HG03521 (cell line): Measurements from ENCODE around the gene SHISAL1.
A peak's percentile ranks its signal among the peaks of the same experiment; 100 is the strongest.
"Not testable (repeated sequence)": the region's sequence is repeated elsewhere in the genome, so short reads cannot be mapped to it uniquely, and the experiment has no call there.

Source experiments
- ATAC-seq: cut with Tn5 transposase; IDR thresholded peaks from one replicate; pipeline ENCODE4 v1.9.1; 2021; ENCODE audit warnings: mild to moderate bottlenecking, moderate library complexity; ENCODE audit not compliant: unreplicated experiment

SHISAL1 gene

DNA sequence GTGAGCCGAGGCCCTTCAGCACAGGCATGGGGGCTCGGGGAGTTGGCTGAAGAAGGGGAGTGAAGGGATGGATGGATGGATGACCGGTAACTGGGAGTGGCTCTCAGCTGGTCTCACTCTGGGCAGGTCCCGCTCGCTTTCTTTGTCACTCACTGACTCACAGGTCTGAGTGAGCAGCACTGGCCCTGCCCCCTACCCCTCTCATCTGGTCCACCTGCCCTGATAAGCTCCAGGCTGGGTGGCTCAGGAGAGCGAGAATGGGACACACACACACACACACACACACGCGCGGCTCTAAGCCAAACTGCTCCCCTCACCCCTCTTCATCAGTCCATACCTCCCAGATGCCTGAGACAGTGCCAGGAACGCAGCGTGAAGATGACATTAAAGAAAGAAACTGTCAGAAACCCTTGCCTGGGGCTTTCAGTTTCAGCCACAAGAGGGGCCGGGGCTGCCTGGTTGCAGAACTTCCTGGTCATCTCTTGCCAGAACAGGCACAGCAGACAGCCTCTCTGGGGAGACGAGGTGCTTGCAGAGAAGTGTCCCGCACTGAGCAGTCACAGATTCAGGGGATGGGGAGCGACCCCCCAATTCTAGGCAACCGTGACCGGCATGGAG is 16.5 kb upstream of the SHISAL1 start:
- peak; percentile 65 for ATAC-seq

DNA sequence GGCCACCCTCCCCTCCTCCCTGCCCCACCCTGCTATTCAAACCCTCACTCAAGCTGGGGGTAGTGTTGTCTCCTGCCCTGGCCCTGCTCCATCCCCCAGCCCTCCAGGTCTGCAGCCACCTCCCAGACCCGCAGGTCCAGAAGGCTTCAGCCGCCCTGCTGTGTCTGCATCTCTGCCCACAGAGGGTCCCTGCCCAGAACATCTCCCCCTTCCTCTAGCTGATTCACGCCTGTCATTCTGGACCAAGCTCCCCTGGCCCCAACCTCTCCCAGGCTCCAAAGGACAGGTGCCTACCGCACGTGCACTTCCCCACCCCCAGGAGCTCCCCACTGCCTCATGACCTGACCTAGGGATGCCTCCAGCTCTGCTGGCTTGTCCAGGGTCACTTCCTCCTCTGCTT is 16.0 kb upstream of the SHISAL1 start:
- no peak for ATAC-seq

DNA sequence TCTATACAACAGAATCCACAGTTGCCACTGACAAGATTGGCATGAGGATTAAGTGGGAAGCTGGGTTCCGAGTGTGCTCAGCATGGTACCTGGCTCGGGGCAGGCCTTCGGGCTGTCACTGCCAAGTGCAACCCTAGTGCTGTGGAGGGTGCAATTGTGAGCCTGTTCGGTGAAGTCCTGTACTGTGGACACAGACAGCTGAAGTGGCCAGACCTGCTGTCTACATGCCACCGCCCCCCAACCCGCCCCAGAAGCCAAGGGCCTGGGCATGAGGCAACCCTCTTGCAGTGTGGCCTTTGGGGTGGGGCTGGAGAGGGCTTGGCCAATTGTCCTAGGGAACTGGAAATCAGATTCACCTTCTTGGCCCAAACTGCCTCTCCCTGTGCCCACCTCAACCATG is 15.6 kb upstream of the SHISAL1 start:
- ATAC-seq: no peak

DNA sequence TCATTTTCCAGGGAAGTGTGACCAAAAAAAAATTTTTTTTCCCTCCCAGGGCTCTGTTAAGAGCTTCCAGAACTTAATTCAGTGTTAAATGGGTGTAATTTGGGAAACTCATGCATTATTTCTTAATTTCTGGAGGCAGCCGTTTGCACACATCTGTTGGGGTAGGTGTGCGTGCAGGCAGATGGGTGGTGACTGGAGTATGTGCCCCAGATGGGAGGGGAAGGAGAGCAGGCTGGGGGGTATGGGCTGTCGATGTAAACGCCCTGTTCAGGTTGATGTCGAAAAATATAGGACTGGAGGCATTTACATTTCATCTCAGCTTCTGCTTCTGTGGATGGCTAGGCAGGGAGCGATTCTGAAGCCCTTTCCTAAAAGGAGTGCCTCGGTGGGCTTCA is 13.7 kb upstream of the SHISAL1 start:
- ATAC-seq: no peak

DNA sequence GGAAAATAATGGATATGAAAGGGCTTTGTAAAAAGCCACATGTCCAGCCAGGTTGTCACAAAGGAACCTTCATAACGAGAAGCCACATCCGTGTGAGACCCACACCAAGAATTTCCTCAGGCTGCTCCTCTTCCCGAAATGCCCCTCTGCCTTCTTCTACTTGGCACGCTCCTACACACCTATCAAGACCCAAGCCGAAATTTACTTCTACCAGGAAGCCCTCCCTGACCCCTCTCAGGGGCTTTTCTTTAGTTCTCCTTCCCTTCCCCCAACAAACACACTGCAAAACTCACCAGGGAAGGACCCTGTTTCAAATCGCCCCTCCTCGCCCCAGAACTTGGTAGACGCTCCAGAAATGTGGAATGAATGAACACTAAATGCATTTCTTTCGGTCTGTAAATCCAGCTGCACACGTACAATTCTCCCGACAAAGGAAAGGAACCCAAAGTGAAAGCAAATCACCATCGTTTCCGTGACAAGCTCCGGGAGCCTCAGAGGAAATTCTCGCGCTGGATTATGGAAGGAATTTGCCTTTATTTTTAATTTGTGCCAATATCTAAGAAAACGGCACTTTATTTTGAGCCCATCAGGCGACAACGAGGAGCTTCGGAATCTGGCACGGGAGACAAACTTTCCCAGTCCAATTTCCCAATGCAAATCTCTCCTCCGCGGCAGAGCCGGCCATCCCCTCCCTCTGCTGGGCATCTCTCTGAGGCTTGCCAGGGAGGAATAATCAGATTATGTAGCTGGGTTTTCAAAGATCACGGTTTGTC is 13.2 kb upstream of the SHISAL1 start:
- ATAC-seq: no peak

DNA sequence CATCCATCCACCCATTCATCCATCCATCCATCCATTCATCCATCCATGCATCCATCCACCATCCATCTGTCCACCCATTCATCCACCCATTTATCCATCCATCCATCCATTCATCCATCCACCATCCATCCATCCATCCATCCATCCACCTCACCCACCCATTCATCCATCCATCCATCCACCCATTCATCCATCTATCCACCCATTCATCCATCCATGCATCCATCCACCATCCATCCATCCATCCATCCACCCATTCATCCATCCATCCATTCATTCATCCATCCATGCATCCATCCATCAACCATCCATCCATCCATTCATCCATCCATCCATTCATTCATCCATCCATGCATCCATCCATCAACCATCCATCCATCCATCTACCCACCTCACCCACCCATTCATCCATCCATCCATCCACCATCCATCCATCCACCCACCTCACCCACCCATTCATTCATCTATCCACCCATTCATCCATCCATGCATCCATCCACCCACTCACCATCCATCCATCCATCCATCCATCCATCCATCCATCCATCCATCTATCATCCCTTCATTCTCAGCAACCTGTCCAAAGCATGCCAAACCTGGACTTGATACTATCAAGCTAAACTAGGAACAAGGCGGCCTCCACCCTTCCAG is 10.5 kb upstream of the SHISAL1 start:
- not testable (repeated sequence) for ATAC-seq

DNA sequence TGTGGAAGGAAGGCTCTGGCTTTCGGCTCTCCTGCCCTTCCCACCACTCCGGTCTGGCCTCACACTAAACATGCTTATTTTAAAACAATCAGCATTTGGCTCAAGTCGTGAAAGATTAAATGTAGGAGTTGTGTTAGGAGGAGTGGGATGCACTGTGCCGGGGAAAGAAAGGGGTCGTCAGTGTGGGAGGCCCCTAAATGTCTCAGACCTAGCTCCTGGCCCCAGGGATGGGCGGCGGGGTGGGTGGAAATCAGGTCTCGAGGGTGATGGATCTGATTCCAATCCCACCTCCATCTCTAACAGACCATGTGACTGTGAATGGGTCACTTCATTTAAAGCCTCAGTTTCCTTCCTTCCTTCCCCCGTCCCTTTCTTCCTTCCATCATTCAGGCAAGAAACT is 6.9 kb upstream of the SHISAL1 start:
- ATAC-seq: no peak

DNA sequence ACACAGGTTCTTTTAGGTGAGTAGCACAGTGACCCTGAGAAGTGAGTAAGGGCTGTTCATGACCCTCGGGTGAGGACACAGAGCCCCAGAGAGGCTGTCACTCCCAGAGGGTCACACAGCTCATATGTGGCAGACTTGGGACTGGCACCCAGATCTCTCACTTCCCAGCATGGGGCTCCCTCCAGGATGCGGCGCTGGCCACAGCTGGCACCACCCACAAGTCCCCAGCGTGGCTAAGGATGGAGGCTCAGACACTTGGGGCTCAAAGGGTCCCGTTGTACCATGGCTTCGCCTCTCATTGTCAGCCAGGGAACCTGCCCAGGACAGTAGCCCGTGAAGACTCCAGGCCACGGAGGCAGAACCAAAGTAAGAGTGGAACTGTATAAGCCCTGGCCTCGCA is 6.0 kb upstream of the SHISAL1 start:
- ATAC-seq: no peak

DNA sequence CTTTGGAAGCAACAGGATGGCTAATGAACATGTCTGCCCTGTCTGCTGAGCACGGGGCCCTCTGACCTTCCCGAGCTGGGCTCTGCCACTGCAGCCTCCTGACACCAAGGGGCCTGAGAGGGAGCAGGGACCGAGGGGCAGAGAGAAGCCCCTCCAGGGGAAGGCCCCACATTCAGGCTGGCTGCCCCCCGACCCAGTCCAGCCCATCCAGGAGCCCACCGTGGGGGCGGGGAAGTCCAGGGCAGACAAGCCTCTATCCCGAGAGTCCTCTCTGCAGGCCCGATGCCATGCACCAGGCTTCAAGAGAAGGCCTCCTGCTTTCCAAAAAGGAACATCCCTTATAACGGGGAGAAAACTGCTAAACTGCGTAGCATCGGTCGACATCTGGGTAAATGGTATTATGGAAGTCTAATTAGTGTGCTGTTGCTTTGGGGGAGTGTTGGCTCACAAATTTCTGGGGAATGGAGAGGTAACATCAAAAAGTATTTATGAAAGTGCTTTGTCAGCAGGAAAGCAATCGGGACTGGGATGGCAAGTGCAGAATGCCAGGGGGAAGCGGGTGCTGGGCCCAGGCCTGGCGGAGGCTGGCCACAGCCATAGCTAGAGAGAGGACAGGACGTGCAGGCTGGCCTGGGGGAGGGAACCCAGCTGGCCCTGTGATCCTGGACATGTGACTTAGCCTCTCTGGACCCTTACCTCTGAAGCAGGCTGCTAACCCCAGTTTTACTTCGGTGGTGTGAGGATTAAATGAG is 5.3 kb upstream of the SHISAL1 start:
- no peak for ATAC-seq

DNA sequence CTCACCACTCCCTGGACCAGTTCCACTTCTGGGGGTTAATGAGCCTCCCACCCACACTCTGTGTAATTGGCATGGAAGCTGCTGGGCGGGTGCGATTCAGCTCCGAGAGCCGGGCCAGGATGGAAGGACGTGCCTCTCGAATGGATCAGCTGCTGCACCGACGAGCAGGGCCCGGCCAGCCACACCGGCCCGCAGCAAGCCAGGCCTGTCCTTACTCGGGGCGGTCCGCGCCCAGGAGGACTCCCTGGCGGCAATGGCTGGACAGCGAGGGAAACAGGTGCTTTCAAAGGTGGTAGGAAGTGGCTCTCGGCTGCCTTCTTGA is 4.3 kb upstream of the SHISAL1 start:
- ATAC-seq: no peak

DNA sequence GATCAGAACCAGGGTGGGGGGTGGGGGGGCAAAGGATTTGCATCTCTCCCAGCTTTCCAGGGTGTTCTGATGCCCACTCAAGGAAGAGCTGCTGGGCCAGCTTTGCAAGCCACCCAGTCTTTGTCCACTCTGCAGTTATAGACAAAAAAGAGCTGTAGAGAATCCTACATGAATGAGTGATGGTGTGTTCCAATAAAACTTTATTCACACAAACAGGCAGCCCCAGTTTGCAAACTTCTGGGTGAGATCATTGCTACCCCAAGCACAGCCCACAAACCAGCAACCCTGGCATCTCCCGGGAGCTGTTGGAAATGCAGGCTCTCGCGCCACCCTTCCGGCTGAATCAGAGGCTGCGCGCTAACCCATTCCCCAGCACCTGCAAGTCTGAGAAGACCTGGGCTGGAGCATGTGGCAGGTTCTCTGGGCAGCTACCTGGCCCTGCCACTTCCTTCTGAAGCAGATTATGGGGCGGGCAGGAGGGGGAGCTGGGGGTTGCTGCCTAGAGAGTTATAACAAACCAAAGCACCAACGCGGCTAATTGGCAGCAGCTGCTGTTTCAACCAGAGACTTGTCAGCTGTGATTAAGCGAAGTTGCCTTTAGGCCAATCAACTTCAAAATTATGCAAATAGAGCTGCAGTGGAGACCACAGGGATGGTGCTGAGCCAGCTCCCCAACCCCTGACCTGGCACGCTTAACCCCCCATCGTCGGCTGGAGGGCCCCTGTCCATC is 3.8 kb upstream of the SHISAL1 start:
- ATAC-seq: no peak

DNA sequence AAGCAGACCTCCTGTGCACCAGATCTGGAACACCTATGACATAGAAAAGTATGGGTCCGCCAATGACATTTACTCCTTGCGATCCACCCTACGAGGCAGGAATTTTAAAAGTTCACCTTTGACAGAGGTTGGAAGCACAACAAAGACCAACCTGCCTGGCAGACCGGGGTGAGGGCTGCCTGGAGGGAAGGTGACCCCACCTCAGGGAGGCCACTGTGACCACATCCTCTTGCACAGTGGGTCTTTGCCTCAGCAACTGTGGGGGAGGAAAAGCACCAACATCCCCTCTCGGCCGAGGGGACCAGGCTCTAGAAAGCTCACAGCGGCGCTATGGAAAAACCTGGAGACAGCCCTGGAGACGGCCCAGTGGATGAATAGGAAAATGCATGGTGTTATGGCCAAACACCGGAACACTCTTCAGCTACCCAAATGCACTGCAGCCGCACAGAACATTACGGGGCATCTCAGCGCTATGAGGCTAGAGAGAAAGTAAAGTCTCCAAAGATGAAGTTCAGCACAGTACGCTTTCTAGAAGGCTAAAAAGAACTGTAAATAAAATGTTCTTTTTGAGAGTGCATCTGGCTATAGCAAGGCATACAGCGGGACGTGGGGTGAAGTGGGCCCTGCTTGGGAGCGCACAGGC is 1.8 kb upstream of the SHISAL1 start:
- no peak for ATAC-seq

DNA sequence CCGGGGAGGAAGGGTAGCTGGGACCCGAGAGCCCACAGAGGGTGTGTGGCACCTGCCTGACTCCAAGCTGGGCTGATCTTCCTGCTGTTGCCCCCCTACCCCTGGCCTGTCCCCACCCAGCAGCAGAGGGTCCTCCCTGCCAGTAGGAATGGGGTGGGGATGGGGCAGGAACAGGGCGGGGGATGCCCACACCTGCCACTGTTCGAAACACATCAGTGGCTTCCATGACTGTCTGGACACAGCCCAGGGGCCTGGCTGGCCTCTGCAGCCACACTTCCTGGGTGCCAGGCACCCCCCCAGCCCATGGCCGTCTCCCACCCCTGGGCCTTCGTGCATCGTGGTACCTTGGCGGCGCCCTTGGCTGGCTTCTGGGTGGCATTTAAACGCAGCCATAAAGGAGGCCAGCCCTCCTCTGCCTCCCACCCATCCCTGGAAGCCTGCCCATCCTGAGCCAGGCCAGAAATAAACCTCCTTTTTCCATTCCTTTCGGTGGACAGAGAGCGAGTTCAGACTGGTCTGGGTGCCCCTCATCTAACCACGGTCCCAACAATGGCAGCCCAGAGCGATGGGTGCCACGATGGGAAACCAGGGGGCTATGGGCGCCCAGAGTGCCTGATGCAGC is 745 bp upstream of the SHISAL1 start:
- ATAC-seq: no peak

DNA sequence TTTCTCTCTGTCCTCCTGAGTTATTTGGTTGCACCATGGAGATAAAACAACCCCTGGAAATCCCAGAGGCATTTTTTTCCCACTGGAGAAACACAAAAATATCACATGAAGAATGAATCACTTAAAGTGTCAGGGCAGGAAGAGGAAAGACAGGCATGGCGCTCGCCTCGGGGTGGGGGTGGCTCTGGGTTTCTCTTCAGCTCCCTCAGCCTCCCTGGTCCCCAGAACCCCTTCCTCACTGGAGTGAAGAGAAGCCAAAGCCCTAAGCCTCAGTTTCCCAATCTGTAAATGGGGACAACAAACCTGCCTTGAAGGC is 938 bp downstream of the SHISAL1 start:
- no peak for ATAC-seq

DNA sequence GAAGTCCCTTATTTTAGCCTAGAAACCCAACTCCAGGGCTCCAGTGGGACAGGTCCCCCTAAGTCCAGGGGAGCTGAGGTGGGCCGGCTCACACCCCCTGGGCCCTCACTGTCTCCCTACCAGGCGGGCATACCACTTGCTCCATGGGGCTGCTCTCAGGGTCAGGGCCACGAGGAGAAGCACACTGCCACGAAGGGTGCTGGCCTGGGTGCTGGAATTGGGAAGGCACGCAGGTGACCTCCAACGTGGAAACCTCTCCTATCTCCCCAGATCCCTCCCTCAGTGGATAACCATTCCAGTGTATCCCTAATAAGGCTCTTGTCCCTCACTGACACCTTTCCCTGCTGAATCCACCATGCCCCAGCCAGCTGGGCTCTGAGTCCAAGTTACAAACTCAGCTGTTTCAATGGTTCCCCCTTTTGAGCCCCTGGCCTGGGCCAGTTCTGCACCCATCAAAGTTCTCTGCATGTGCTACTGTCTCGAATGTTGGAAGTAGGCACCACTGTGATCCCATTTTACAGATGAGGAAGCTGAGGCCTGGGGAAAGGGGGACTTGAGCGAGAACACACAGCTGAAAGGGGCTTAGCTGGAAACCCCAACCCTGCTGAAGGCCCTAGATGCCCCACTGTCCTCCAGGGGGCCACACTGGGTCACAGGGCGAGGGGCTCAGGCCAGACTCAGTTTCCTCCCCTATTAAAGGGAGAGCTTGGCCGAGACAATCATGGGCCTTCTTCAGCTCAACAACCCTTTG is 1.5 kb downstream of the SHISAL1 start:
- no peak for ATAC-seq

DNA sequence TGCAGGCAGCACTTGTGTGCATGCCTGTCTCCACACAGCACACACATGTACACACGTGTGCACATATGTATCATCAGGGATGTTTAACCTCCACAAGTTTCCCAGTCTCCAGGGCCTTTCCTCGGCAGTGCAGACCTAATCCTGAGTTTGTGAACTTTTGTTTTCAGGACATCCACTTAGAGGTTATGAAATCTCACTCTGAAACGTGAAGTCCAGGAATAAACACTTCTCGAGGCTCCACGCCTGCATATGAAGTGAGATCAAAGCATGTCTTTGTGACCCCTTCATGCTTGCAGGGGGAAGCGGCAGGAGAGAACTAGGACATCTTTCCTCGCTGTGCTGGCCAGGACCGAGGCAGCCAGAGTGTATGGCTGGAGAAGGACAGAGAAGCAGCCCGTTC is 3.1 kb downstream of the SHISAL1 start:
- ATAC-seq: no peak

DNA sequence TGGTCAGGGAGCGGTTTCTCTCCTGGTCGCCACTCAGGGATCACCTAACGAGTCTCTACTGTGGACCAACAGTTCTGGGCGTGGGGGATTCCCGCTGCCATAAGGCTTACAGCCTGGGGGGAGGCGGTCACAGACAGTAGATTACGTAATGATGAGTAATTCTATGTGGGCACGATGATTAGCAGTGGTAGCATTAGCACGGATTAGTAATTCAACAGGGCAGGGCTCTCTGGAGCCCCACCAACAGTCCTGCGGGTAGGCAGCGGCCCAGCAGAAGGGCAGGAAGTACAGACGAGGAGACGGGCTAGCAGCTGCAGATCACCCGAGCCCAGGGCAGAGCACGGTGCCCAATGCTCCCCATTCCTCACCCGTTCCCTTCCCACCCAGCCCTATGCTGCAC is 3.6 kb downstream of the SHISAL1 start:
- ATAC-seq: no peak

DNA sequence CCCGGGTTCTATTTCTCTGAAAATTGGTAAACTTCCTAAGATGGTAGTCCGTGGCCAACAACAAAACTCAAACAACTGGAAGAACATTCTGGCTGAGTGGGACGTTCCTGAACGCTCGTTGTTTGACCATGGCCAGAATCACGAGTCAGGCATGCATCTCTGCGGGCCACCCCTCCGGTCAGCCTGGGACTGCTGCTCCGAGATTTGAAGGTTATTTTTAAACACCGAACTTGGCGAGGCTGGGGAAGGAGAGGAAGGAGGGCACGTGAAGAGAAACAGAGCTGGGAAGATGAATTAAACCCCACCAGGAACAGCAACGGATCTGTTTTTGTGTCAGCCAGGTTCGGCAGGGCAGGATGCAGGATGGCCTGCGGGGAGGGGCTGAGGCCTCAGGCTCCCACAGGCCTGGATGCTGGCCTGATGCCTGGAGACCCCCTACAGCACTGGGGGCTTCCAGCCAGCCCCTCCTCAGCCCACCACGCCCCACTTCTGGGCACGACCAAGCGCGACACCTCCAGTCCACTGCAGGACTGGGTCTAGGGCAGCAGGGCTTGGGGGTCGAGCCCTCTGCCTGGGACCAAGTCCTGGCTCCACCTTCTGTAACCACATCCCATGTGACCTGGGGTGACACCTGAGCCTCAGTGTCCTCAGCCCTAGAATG is 5.1 kb downstream of the SHISAL1 start:
- no peak for ATAC-seq

DNA sequence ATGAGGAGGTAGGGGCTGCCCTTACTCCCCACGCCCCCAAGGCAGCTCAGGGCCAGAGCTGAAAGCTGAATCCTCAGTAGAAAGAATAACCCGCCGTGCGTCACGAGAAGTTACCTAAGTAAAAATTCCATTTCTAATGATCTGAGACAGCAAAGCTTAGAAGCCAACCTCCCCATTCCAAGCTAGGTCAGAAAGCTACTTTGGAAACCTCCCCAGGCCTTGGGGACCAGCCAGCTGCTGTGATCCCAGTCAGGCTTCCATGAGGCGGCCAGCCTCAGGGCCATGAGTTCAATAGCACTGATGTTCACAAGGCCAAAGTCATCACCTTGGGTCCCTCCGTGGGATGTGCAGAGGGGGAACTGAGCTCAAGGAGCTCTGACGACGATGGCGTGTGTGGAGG is 6.9 kb downstream of the SHISAL1 start:
- ATAC-seq: no peak
